Keratinocyte (primary cell): ENCODE results near the gene TRIP6.

Experiments
- EZH2 ChIP-seq: IDR thresholded peaks from one replicate; pipeline ENCODE4 v1.6.1; 2012; ENCODE audit warnings: inconsistent platforms, mild to moderate bottlenecking, low read length, moderate library complexity
- TF ChIP-seq, protein P1 (sequence below), 3 experiments: IDR thresholded peaks in 1 of 3; conservative IDR thresholded peaks in 1 of 3; optimal IDR thresholded peaks in 1 of 3; 2 replicates in 2 of 3; 3 replicates in 1 of 3; pipeline versions ENCODE3 to v1.5.1; 2011; ENCODE audit warnings: low read length in 3 of 3, mild to moderate bottlenecking in 3 of 3, moderate library complexity in 2 of 3, control low read depth in 1 of 3, inconsistent platforms in 1 of 3; ENCODE audit not compliant: insufficient read depth in 2 of 3; ENCODE audit errors: extremely low read depth in 1 of 3

DNA sequence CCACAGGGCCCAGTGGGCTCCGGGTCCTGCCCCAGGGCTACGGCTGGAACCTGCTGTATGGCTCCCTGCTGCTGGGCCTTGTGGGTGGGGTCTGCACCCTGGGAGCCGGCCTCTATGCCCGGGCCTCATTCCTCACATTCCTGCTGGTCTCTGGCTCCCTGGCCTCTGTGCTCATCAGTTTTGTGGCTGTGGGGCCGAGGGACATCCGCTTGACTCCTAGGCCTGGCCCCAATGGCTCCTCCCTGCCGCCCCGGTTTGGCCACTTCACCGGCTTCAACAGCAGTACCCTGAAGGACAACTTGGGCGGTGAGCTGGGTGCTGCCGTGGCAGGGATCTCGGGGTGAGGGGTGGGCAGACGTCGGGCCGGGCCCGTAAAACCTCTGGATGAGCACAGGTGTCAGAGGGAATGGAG is 10.3 kb upstream of the TRIP6 start:
- TF ChIP-seq, protein P1, sequence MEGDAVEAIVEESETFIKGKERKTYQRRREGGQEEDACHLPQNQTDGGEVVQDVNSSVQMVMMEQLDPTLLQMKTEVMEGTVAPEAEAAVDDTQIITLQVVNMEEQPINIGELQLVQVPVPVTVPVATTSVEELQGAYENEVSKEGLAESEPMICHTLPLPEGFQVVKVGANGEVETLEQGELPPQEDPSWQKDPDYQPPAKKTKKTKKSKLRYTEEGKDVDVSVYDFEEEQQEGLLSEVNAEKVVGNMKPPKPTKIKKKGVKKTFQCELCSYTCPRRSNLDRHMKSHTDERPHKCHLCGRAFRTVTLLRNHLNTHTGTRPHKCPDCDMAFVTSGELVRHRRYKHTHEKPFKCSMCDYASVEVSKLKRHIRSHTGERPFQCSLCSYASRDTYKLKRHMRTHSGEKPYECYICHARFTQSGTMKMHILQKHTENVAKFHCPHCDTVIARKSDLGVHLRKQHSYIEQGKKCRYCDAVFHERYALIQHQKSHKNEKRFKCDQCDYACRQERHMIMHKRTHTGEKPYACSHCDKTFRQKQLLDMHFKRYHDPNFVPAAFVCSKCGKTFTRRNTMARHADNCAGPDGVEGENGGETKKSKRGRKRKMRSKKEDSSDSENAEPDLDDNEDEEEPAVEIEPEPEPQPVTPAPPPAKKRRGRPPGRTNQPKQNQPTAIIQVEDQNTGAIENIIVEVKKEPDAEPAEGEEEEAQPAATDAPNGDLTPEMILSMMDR (optimal IDR thresholded peaks at IDR 0.05 in 1 of 3, IDR thresholded peaks at IDR 0.05 in 1 of 3, conservative IDR thresholded peaks at IDR 0.05 in 1 of 3; ENCODE audit: extremely low read depth in 1 of 3, insufficient read depth in 2 of 3, low read length in 3 of 3), result no peak
- no peak for TF ChIP-seq EZH2
